ENCODE measurements around the gene ZHX3. TPM values are rescaled to one million over a fixed set of nuclear protein-coding genes. Genes with fewer than 3 reads are reported as not detected.

The ZHX3 gene
- total and polyA plus RNA-seq, 9 of the 15 experiments (the other 6 are each of a cell fraction or from before 2014, with no cell fraction given): 0.80 to 14.6 (median 4.9) TPM

- TF ChIP-seq ATF3 (IDR thresholded peaks at IDR 0.05) (peak; percentile 86), ATF3 (CRISPR knock-in tag; conservative IDR thresholded peaks at IDR 0.05) (no peak), SMARCA5 (IDR thresholded peaks at IDR 0.05) (peak; percentile 65), CBFA2T3 (IDR thresholded peaks at IDR 0.05) (no peak), RBM25 (IDR thresholded peaks at IDR 0.05; ENCODE audit: low read depth, low read length, severe bottlenecking) (peak; percentile 88), MYC (IDR thresholded peaks at IDR 0.05; ENCODE audit: low read depth, low read length) (no peak), MYC (CRISPR knock-in tag; IDR thresholded peaks at IDR 0.05; ENCODE audit: borderline replicate concordance, low read depth) (no peak), ERF (CRISPR knock-in tag; IDR thresholded peaks at IDR 0.05) (no peak), HNRNPLL (IDR thresholded peaks at IDR 0.05; ENCODE audit: low read depth, low read length, poor library complexity, severe bottlenecking) (no peak), DACH1 (IDR thresholded peaks at IDR 0.05; ENCODE audit: partially characterized antibody) (no peak), NFIC (IDR thresholded peaks at IDR 0.05) (no peak), ASH1L (IDR thresholded peaks at IDR 0.05; ENCODE audit: borderline replicate concordance, low read depth, partially characterized antibody) (no peak), ZNF197 (CRISPR knock-in tag; IDR thresholded peaks at IDR 0.05; ENCODE audit: low read depth) (no peak), ELF4 (CRISPR knock-in tag; IDR thresholded peaks at IDR 0.05) (no peak), CCAR2 (IDR thresholded peaks at IDR 0.05; ENCODE audit: low read depth, low read length) (no peak), TBP (optimal IDR thresholded peaks at IDR 0.05; ENCODE audit: low read depth, low read length) (no peak), GABPB2 (CRISPR knock-in tag; conservative IDR thresholded peaks at IDR 0.05) (no peak), ZBED1 (IDR thresholded peaks at IDR 0.05) (no peak), RAD21 (CRISPR knock-in tag; conservative IDR thresholded peaks at IDR 0.05 in 1 of 2, IDR thresholded peaks at IDR 0.05 in 1 of 2) (no peak), PTRF (tag; IDR thresholded peaks at IDR 0.05) (no peak), ARNT (IDR thresholded peaks at IDR 0.05) (no peak), CHCHD3 (CRISPR knock-in tag; IDR thresholded peaks at IDR 0.05) (no peak), EWSR1 (IDR thresholded peaks at IDR 0.05; ENCODE audit: borderline replicate concordance, low read depth, partially characterized antibody) (no peak)
These were observed 183.7 kb downstream of the ZHX3 start (continued) for GRCh38 chr20:41133709-41134361.
